ENCODE measurements around the gene TMEM74B. TPM values are rescaled to one million over a fixed set of nuclear protein-coding genes. Genes with fewer than 3 reads are reported as not detected.
"Not testable (repeated sequence)": the region's sequence is repeated elsewhere in the genome, so short reads cannot be mapped to it uniquely, and the experiment has no call there.

TMEM74B gene
- total RNA-seq, 1 donor from 2014 or later: 15.6 TPM

DNA sequence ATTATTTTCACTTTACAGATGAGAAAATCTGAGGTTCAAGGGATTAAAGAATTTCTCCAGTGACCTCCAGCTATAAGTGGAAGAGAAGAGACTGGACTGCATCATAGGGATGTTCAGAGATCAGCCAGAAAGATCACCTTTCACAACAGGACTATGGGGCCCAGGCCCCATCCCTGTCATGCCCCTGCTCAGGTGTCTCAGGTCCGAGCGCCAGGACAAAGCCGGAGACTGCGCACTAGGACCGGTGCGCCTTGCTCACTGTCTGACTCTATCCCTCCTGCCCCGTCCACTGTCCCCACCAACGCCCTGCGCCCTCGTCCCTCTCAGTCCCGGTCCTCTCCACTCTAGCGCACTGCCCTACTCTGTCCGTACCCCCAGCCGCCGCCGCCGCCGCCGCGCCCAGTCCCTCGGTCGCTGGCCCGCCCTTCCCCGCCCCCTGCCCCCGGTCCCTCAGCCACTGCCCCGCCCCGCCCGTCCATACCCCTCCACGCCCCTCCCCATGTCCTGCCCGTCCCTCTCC, 40.5 kb upstream of the TMEM74B start:
- Mint-ChIP-seq H3K27ac (peak overlapping the region; percentile 78), H3K27me3 (peaks cover 43% of the 10 kb centered on the region), H3K36me3 (ENCODE audit: insufficient read depth) (no peaks in the 10 kb centered on the region), H3K9me3 (ENCODE audit: low read depth) (no peaks in the 10 kb centered on the region), H3K4me1 (ENCODE audit: low read depth) (no peaks in the 10 kb centered on the region), H3K4me3 (ENCODE audit: low read depth) (peak overlapping the region; percentile 81)
- TF ChIP-seq, protein P1, sequence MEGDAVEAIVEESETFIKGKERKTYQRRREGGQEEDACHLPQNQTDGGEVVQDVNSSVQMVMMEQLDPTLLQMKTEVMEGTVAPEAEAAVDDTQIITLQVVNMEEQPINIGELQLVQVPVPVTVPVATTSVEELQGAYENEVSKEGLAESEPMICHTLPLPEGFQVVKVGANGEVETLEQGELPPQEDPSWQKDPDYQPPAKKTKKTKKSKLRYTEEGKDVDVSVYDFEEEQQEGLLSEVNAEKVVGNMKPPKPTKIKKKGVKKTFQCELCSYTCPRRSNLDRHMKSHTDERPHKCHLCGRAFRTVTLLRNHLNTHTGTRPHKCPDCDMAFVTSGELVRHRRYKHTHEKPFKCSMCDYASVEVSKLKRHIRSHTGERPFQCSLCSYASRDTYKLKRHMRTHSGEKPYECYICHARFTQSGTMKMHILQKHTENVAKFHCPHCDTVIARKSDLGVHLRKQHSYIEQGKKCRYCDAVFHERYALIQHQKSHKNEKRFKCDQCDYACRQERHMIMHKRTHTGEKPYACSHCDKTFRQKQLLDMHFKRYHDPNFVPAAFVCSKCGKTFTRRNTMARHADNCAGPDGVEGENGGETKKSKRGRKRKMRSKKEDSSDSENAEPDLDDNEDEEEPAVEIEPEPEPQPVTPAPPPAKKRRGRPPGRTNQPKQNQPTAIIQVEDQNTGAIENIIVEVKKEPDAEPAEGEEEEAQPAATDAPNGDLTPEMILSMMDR (IDR thresholded peaks at IDR 0.05; ENCODE audit: unreplicated experiment): no peak
- no peak for DNase-seq (ENCODE audit: low spot score, unreplicated experiment)

DNA sequence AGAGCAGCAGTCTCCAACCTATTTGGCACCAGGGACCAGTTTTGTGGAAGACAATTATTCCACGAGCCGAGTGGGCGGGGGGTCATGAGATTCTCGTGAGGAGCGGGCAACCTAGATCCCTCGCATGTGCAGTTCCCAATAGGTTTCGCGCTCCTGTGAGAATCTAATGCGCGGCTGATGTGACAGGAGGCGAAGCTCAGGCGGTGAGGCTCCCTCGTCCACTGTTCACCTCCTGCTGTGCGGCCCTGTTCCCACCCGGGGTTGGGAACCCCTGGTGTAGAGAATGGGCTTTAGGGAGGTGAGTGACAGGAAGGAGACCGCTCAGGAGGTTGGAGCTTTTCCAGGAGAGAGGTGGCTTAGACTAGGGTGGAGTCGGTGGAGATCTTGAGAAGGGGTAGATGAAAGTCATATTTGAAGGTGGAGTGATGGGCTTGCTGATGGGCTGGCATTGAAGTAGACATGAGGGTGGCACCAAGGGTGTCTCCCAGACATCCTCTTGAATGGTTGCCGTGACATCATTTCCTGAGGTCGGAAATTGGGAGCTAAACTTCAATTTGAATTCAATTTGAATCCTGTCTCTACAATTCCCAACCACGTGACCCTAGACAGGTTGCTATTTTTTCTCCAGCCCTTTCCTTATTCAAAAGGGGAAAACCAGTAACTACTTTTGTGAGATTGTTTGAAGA, 39.6 kb upstream of the TMEM74B start:
- Mint-ChIP-seq H3K4me1 (ENCODE audit: low read depth) (no peaks in the 10 kb centered on the region), H3K4me3 (ENCODE audit: low read depth) (no peak overlapping the region), H3K36me3 (ENCODE audit: insufficient read depth) (no peaks in the 10 kb centered on the region), H3K9me3 (ENCODE audit: low read depth) (no peaks in the 10 kb centered on the region), H3K27me3 (peaks cover 45% of the 10 kb centered on the region), H3K27ac (no peak overlapping the region)
- TF ChIP-seq, protein P1 (IDR thresholded peaks at IDR 0.05; ENCODE audit: unreplicated experiment): no peak
- DNase-seq (ENCODE audit: low spot score, unreplicated experiment): no peak

DNA sequence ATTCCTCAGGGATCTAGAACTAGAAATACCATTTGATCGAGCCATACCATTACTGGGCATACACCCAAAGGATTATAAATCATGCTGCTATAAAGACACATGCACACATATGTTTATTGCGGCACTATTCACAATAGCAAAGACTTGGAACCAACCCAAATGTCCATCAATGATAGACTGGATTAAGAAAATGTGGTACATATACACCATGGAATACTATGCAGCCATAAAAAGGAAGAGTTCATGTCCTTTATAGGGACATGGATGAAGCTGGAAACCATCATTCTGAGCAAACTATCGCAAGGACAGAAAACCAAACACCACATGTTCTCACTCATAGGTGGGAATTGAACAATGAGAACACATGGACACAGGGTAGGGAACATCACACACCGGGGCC, 38.0 kb upstream of the TMEM74B start:
- not testable (repeated sequence) for H3K27ac Mint-ChIP-seq; H3K36me3 Mint-ChIP-seq (ENCODE audit: insufficient read depth); H3K9me3 Mint-ChIP-seq (ENCODE audit: low read depth); DNase-seq (ENCODE audit: low spot score, unreplicated experiment); H3K4me1 Mint-ChIP-seq (ENCODE audit: low read depth); H3K4me3 Mint-ChIP-seq (ENCODE audit: low read depth)
- peaks cover 40% of the 10 kb centered on the region for H3K27me3 Mint-ChIP-seq

DNA sequence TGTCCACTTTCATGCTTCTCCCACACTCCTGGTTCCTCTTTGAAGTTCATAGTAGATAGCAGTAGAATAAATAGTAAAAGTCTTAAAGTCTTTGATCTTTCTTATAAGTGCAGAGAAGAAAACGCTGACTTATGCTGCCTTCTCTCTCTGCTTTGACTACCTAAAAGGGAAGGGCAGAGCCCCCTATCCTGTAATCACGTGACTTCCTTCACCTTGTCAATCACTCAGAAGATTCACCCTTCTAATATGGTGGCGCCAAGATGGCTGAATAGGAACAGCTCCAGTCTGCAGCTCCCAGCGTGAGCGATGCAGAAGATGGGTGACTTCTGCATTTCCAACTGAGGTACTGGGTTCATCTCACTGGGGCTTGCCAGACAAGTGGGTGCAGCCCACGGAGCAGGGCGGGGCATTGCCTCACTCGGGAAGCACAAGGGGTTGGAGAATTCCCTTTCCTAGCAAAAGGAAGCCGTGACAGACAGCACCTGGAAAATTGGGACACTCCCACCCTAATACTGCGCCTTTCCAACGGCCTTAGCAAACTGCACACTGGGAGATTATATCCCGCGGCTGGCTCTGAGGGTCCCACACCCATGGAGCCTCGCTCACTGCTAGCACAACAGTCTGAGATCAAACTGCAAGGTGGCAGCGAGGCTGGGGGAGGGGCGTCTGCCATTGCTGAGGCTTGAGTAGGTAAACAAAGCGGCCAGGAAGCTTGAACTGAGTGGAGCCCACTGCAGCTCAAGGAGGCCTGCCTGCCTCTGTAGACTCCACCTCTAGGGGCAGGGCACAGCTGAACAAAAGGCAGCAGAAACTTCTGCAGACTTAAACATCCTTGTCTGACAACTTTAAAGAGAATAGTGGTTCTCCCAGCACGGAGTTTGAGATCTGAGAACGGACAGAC, 32.0 kb upstream of the TMEM74B start:
- DNase-seq (ENCODE audit: low spot score, unreplicated experiment); H3K4me1 Mint-ChIP-seq (ENCODE audit: low read depth); H3K36me3 Mint-ChIP-seq (ENCODE audit: insufficient read depth); H3K4me3 Mint-ChIP-seq (ENCODE audit: low read depth); H3K27ac Mint-ChIP-seq; H3K9me3 Mint-ChIP-seq (ENCODE audit: low read depth): not testable (repeated sequence)
- H3K27me3 Mint-ChIP-seq: peaks cover 49% of the 10 kb centered on the region

DNA sequence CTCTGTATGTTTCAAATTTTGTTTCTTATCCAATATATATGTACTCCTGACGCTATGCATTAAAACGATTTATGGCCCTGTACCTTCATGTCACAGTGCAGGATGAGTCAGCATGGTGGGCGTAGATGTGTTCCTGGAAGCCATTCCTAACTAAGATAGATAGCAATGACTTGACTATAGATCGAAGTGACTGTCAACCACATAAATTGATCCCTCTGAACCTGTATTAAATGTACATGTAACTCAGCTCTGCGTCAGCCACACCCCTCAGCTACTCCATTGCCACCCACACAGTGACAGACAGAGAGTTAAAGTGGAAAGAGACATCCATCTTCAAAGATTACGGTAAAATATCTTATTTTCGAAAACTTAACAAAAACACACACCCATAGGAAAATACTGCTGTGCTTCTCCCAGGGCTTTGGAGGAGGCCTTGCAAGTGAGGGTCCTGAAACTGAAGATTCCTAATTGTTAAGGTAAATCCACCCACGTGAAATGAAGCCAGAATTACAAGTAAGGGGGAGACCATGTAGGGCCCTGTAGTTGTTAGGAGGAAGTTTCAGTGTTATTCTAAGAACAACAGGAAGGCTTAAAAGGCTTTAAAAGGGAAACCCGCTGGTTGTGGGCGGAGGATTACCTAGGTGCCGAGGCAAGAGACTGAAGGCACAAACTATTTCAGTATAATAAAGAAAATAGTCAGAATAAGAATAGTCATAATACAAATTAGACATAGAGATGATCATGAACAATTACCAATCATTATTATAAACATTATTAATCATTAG, 30.8 kb upstream of the TMEM74B start:
- peaks cover 47% of the 10 kb centered on the region for H3K27me3 Mint-ChIP-seq
- no peaks in the 10 kb centered on the region for H3K4me1 Mint-ChIP-seq (ENCODE audit: low read depth)
- DNase-seq (ENCODE audit: low spot score, unreplicated experiment): no peak
- peaks cover 4% of the 10 kb centered on the region for H3K9me3 Mint-ChIP-seq (ENCODE audit: low read depth)
- no peak overlapping the region for H3K27ac Mint-ChIP-seq
- TF ChIP-seq, protein P1 (IDR thresholded peaks at IDR 0.05; ENCODE audit: unreplicated experiment): no peak
- no peaks in the 10 kb centered on the region for H3K36me3 Mint-ChIP-seq (ENCODE audit: insufficient read depth)
- no peak overlapping the region for H3K4me3 Mint-ChIP-seq (ENCODE audit: low read depth)

DNA sequence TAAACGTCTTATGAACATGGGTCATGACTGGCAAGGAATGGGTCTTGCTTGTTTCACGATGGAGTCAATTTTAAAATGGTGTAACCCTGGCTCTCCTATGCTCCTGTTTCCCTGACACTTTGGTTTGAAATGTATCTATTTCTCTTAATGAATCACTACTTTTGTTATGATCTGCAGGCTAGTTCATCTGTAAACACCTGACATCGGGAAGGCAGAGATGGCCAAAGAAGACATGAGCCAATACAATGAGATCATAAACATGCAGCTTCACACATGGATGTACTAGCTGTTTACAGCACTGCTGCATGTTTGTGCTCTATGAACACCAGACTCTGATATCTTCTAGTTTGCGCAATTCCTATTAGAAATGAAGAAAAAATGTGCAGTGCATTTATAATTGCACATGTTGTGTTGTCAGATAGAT, 30.1 kb upstream of the TMEM74B start:
- peaks cover 43% of the 10 kb centered on the region for H3K27me3 Mint-ChIP-seq
- TF ChIP-seq, protein P1 (IDR thresholded peaks at IDR 0.05; ENCODE audit: unreplicated experiment): no peak
- no peak overlapping the region for H3K27ac Mint-ChIP-seq
- DNase-seq (ENCODE audit: low spot score, unreplicated experiment): no peak
- no peaks in the 10 kb centered on the region for H3K36me3 Mint-ChIP-seq (ENCODE audit: insufficient read depth)
- H3K4me1 Mint-ChIP-seq (ENCODE audit: low read depth): no peaks in the 10 kb centered on the region
- H3K9me3 Mint-ChIP-seq (ENCODE audit: low read depth): peaks cover 4% of the 10 kb centered on the region
- no peak overlapping the region for H3K4me3 Mint-ChIP-seq (ENCODE audit: low read depth)
